GM12874 (cell line): ENCODE measurements around the gene PRND.

Experiments
- TF ChIP-seq, protein P1 (sequence below): IDR thresholded peaks from 2 replicates; pipeline ENCODE4 v1.5.1; 2011; ENCODE audit warnings: low read depth, mild to moderate bottlenecking, control low read depth, low read length, moderate library complexity; ENCODE audit not compliant: insufficient read depth

The PRND gene, protein sequence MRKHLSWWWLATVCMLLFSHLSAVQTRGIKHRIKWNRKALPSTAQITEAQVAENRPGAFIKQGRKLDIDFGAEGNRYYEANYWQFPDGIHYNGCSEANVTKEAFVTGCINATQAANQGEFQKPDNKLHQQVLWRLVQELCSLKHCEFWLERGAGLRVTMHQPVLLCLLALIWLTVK

DNA sequence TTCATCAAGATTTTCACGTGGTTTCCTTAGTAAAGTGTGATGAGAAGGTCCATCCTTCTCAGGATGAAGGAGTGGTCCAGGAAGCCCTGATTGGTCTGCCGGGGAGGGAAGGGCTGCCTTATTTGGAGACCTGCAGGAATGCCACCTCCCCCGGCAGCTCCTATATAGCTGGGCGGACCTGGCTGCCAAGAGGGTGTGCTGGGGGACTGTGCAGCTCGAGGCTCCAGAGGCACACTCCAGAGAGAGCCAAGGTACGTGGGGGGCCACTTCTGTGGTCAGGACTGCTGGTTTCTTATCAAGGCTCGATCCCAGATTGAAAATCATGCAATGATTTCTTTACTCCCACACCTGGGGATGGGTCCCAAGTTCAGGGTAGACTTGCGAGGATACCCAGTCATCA lies at the start of gene PRND:
PRND (plus strand) TSS at position 191 of the 400 bp plus-strand sequence. CDS start 2,643 bp downstream, outside the sequence.
- TF ChIP-seq, protein P1, sequence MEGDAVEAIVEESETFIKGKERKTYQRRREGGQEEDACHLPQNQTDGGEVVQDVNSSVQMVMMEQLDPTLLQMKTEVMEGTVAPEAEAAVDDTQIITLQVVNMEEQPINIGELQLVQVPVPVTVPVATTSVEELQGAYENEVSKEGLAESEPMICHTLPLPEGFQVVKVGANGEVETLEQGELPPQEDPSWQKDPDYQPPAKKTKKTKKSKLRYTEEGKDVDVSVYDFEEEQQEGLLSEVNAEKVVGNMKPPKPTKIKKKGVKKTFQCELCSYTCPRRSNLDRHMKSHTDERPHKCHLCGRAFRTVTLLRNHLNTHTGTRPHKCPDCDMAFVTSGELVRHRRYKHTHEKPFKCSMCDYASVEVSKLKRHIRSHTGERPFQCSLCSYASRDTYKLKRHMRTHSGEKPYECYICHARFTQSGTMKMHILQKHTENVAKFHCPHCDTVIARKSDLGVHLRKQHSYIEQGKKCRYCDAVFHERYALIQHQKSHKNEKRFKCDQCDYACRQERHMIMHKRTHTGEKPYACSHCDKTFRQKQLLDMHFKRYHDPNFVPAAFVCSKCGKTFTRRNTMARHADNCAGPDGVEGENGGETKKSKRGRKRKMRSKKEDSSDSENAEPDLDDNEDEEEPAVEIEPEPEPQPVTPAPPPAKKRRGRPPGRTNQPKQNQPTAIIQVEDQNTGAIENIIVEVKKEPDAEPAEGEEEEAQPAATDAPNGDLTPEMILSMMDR, result no peak

DNA sequence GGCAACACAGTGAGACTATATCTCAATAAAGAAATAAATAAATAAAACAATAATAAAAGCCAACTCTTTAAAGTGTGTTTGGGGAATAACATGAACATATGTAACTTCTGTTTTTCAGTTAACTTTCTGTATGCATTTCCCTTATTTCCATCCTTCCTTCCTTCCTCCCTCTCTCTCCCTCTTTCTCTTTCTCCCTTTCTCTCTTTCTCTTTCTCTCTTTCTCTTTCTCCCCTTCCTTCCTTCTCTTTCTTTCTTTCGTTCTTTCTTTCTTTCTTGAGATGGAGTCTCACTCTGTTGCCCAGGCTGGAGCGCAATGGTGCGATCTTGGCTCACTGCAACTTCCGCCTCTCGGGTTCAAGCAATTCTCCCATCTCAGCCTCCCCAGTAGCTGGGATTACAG lies 48.8 kb upstream of the PRND start:
- TF ChIP-seq, protein P1, result no peak

DNA sequence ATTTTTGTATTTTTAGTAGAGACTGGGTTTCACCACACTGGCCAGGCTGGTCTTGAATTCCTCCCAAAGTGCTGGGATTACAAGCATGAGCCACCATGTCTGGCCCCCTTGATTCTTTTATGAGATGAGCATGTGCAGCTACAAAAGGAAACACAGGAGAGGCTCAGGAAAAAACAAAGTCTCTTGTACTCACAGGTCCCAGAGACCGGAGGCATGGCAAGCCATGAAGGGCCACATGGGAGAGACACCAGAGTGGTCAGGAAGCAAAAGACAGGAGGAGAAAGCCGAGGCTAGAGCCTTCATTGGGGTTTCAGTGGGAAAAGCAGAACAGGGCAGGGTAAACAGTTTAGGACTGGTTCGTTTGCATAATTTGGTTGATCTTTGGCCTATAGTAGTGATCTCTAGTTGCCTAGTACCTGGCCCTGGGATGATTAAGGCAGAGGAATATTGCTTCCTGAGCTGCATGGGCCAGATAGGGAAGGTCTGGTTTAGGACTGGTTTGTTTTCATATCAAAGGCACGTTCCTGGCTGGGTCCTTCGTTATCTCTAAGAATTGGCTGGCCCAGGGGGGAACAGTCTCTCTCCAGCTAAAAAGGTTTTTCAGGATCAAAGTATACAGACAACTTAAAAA lies 48.2 kb upstream of the PRND start:
- TF ChIP-seq, protein P1, result no peak

DNA sequence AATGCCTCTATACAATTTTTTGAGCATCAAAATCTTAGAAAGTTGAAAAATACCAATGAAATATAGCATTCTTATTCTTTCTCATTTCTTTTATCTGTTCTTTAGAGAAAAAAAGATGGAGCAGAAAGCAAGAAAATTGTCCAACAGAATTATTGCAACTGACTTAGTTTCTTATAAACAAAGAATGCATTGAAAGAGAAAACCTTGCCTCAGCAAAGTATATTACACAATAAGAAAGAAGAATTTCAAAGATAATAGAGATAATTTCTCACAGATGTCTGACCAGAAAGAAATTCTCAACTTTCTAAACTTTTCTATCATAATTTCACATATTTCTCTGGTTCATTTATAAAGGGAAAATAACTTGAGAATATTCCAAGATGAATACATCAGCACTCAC lies 47.0 kb upstream of the PRND start:
- TF ChIP-seq, protein P1, result no peak

DNA sequence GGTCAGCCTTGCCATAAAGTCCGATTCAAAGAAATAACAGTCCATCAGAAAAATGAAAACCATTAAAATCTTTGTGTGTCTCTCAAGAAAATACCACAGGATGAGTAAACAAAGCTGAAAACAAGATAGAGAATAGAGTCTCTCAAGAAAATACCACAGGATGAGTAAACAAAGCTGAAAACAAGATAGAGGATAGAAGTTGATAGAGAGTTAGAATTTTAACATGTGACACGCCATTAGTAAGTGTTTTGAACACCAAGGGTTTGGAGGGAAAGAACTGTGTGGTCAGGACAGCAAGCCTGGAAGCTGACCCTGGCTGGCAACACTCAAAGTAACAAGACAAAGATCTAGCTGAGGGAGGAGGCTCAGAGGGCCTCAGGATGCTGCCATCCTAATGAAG lies 43.9 kb upstream of the PRND start:
- TF ChIP-seq, protein P1, result no peak

DNA sequence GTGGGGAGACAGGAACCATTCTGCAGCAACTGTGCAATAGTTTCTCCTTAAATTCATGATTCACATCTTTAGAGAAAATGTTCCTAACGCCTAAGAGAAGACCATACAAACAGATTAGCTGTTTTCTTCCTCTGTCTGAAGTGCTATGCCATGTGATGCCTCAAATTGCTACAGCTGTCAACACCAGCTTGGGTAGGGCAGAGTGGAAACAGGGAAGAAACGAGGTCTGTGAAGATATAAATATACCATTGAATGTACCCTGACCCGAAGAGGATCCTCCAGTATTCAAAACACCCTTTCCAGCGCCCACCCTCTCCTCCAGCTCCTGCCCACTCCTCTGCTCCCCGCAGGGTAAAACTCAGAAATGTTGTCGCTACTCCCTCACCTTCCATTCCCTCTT lies 40.3 kb upstream of the PRND start:
- TF ChIP-seq, protein P1, result no peak

- TF ChIP-seq, protein P1, result no peak
Observed at GRCh38 chr20:4681991-4682401, 39.7 kb upstream of the PRND start.

- TF ChIP-seq, protein P1, result no peak
Observed at GRCh38 chr20:4682682-4683081, 39.0 kb upstream of the PRND start.
